ENCODE results near the gene SUCLG2.

GRCh38 chr3:67380118-67380517 lies 274.3 kb downstream of the SUCLG2 start:
- TF ChIP-seq ZNF565 (CRISPR knock-in tag; conservative IDR thresholded peaks at IDR 0.05; ENCODE audit: low read depth) (no peak), ZNF70 (CRISPR knock-in tag; IDR thresholded peaks at IDR 0.05) (no peak), ARNTL (CRISPR knock-in tag; IDR thresholded peaks at IDR 0.05; ENCODE audit: borderline replicate concordance, low read depth) (no peak)
- TF ChIP-seq, protein P1, sequence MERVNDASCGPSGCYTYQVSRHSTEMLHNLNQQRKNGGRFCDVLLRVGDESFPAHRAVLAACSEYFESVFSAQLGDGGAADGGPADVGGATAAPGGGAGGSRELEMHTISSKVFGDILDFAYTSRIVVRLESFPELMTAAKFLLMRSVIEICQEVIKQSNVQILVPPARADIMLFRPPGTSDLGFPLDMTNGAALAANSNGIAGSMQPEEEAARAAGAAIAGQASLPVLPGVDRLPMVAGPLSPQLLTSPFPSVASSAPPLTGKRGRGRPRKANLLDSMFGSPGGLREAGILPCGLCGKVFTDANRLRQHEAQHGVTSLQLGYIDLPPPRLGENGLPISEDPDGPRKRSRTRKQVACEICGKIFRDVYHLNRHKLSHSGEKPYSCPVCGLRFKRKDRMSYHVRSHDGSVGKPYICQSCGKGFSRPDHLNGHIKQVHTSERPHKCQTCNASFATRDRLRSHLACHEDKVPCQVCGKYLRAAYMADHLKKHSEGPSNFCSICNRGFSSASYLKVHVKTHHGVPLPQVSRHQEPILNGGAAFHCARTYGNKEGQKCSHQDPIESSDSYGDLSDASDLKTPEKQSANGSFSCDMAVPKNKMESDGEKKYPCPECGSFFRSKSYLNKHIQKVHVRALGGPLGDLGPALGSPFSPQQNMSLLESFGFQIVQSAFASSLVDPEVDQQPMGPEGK (CRISPR knock-in tag; IDR thresholded peaks at IDR 0.05; ENCODE audit: borderline replicate concordance), result no peak
- TF ChIP-seq, protein P2, sequence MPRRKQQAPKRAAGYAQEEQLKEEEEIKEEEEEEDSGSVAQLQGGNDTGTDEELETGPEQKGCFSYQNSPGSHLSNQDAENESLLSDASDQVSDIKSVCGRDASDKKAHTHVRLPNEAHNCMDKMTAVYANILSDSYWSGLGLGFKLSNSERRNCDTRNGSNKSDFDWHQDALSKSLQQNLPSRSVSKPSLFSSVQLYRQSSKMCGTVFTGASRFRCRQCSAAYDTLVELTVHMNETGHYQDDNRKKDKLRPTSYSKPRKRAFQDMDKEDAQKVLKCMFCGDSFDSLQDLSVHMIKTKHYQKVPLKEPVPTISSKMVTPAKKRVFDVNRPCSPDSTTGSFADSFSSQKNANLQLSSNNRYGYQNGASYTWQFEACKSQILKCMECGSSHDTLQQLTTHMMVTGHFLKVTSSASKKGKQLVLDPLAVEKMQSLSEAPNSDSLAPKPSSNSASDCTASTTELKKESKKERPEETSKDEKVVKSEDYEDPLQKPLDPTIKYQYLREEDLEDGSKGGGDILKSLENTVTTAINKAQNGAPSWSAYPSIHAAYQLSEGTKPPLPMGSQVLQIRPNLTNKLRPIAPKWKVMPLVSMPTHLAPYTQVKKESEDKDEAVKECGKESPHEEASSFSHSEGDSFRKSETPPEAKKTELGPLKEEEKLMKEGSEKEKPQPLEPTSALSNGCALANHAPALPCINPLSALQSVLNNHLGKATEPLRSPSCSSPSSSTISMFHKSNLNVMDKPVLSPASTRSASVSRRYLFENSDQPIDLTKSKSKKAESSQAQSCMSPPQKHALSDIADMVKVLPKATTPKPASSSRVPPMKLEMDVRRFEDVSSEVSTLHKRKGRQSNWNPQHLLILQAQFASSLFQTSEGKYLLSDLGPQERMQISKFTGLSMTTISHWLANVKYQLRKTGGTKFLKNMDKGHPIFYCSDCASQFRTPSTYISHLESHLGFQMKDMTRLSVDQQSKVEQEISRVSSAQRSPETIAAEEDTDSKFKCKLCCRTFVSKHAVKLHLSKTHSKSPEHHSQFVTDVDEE (CRISPR knock-in tag; IDR thresholded peaks at IDR 0.05), result no peak

All from SK-N-SH treated with all-trans-retinoic acid at 6 μM for 48 hours (cell line).